Calu3 (cell line): Measurements from ENCODE around the gene PACRG. TPM values are rescaled to one million over a fixed set of nuclear protein-coding genes. Genes with fewer than 3 reads are reported as not detected.

ENCODE experiments used
- BruUV-seq: library from RNA; stranded (reverse); fragments of 400-500 nt; replicated peaks from 2 replicates; lab custom pipeline; 2021; lab: Mats Ljungman, UMichigan
- CTCF ChIA-PET: fragments of 300-600 bp; sonication (Branson Sonifier 250); formaldehyde crosslinking; loops from one replicate; lab custom pipeline; 2022; ENCODE audit warnings: antibody characterized with exemption; lab: Charles Lee
- DNase-seq: peaks from one replicate; pipeline ENCODE4 v3.0.0; 2022
- H3K27ac Mint-ChIP-seq: one replicate; pipeline ENCODE4 v1.8.0; 2022; ENCODE audit warnings: mixed read lengths; ENCODE audit not compliant: unreplicated experiment
- H3K27me3 Mint-ChIP-seq: one replicate; pipeline ENCODE4 v1.8.0; 2022; ENCODE audit warnings: mixed read lengths; ENCODE audit not compliant: unreplicated experiment
- H3K36me3 Mint-ChIP-seq: one replicate; pipeline ENCODE4 v1.8.0; 2022; ENCODE audit warnings: mild to moderate bottlenecking, moderate library complexity, mixed read lengths; ENCODE audit not compliant: insufficient read depth, unreplicated experiment
- H3K4me1 Mint-ChIP-seq: one replicate; pipeline ENCODE4 v1.8.0; 2022; ENCODE audit warnings: mild to moderate bottlenecking, low read depth, mixed read lengths; ENCODE audit not compliant: unreplicated experiment
- H3K4me3 Mint-ChIP-seq: one replicate; pipeline ENCODE4 v1.8.0; 2022; ENCODE audit warnings: mild to moderate bottlenecking, low read depth, moderate library complexity, mixed read lengths; ENCODE audit not compliant: unreplicated experiment
- H3K9me3 Mint-ChIP-seq: one replicate; pipeline ENCODE4 v1.8.0; 2022; ENCODE audit warnings: low read depth, mixed read lengths; ENCODE audit not compliant: unreplicated experiment
- CTCF ChIP-seq: fragments of 200-600 bp; IDR thresholded peaks from one replicate; pipeline ENCODE4 v1.8.0; 2022; ENCODE audit warnings: antibody characterized with exemption; ENCODE audit not compliant: unreplicated experiment
- intact Hi-C: fragments of 100-400 bp; cut with micrococcal nuclease; formaldehyde crosslinking; loops from one replicate; pipeline ENCODE4 v1.10.0; 2022; ENCODE audit not compliant: unreplicated experiment
- total RNA-seq: library from RNA; stranded (reverse); gene quantifications from 2 replicates; pipeline ENCODE4 v1.2.3, GENCODE V29; 2022

The PACRG gene
- total RNA-seq, 1 experiment from 2014 or later, result 1.5 TPM

DNA sequence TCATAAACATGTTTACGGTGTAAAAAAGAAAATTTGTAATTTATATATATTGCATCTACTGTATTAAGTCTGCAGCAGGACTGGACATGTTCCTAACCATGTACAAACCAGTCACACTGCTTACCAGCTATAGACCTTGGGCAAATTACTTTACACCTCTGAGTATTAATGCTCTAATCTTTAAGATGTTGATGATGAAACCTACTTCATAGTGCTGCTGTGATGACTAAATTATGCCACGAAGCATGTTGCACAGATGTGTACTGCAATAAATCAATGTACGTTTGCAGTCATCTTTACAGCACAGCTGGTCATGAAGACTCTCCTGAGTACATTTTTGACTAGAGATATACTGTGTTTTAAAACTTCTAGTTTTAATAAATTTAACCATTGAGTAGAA, 42.8 kb upstream of the PACRG start:
- no TSS peak for BruUV-seq
- H3K9me3 Mint-ChIP-seq, result no peaks in the 10 kb centered on the region
- H3K27ac Mint-ChIP-seq, result no peak overlapping the region
- no peak for DNase-seq
- H3K36me3 Mint-ChIP-seq, result no peaks in the 10 kb centered on the region
- H3K27me3 Mint-ChIP-seq, result no peaks in the 10 kb centered on the region
- no peak for TF ChIP-seq CTCF
- no peaks in the 10 kb centered on the region for H3K4me1 Mint-ChIP-seq
- intact Hi-C loops, result no loop called here
- H3K4me3 Mint-ChIP-seq, result no peak overlapping the region
- CTCF ChIA-PET, result no interaction called here

DNA sequence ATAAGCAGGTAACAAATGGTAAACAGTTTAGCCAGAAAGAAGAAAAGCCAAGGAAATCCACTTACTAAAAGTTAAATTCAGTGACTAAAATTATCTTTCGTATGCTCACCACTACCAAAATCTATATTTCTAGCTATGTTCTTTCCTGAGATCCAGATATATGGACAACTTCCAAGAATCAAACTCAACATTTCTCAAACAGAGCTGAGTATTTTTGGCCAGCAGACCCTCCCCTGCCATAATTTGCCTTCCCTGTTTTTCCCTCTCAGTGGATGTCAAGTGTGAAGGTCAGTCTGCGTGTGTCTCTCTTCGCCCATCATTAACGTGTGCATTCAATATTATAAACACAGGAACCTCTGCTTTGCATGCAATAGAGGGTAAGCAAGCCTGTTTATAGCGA, 42.2 kb upstream of the PACRG start:
- DNase-seq, result no peak
- Mint-ChIP-seq H3K4me1 (no peaks in the 10 kb centered on the region), H3K27me3 (no peaks in the 10 kb centered on the region), H3K4me3 (no peak overlapping the region), H3K36me3 (no peaks in the 10 kb centered on the region), H3K27ac (no peak overlapping the region), H3K9me3 (no peaks in the 10 kb centered on the region)
- intact Hi-C loops, result no loop called here
- no peak for TF ChIP-seq CTCF
- CTCF ChIA-PET, result no interaction called here
- BruUV-seq, result no TSS peak

GRCh38 chr6:162688751-162689345, 38.9 kb upstream of the PACRG start:
- Mint-ChIP-seq H3K27ac (no peak overlapping the region), H3K36me3 (no peaks in the 10 kb centered on the region), H3K4me1 (no peaks in the 10 kb centered on the region), H3K9me3 (no peaks in the 10 kb centered on the region), H3K27me3 (no peaks in the 10 kb centered on the region), H3K4me3 (no peak overlapping the region)
- BruUV-seq, result no TSS peak
- intact Hi-C loops, result no loop called here
- CTCF ChIA-PET, result no interaction called here
- no peak for TF ChIP-seq CTCF
- no peak for DNase-seq

GRCh38 chr6:162690158-162690557, 37.6 kb upstream of the PACRG start:
- Mint-ChIP-seq H3K27ac (no peak overlapping the region), H3K4me3 (no peak overlapping the region), H3K9me3 (no peaks in the 10 kb centered on the region), H3K27me3 (no peaks in the 10 kb centered on the region), H3K36me3 (no peaks in the 10 kb centered on the region), H3K4me1 (no peaks in the 10 kb centered on the region)
- TF ChIP-seq CTCF, result no peak
- no TSS peak for BruUV-seq
- DNase-seq, result no peak
- intact Hi-C loops, result no loop called here
- CTCF ChIA-PET, result no interaction called here
